PC-3 (cell line): Measurements from ENCODE around the gene MTHFR. TPM values are rescaled to one million over a fixed set of nuclear protein-coding genes. Genes with fewer than 3 reads are reported as not detected.
A peak's percentile ranks its signal among the peaks of the same experiment; 100 is the strongest.

Experiments
- ATAC-seq: fragments of 200-7000 bp; cut with Tn5 transposase; 2 replicates; pipeline ENCODE4 v1.9.1; 2020; ENCODE audit warnings: mild to moderate bottlenecking, moderate library complexity
- BruUV-seq: library from RNA; stranded (reverse); fragments of 400-500 nt; replicated peaks from 2 replicates; lab custom pipeline; 2021; lab: Mats Ljungman, UMichigan
- CTCF ChIA-PET: fragments of 300-600 bp; sonication (Branson Sonifier 250); formaldehyde crosslinking; loops from one replicate; lab custom pipeline; 2022; ENCODE audit warnings: antibody characterized with exemption; lab: Charles Lee
- POLR2A ChIA-PET: fragments of 300-600 bp; sonication (Branson Sonifier 250); formaldehyde crosslinking; loops from one replicate; lab custom pipeline; 2022; ENCODE audit warnings: antibody characterized with exemption; ENCODE audit not compliant: unreplicated experiment; lab: Charles Lee
- DNase-seq: peaks from one replicate; pipeline ENCODE4 v3.0.0-alpha.2; 2015
- H2AFZ ChIP-seq: fragments of 300-600 bp; sonication (generic); 2 replicates; pipeline ENCODE4 v1.6.0; 2016; ENCODE audit warnings: antibody characterized with exemption, low read length
- H3F3A ChIP-seq: fragments of 300-600 bp; sonication (generic); one replicate; pipeline ENCODE4 v1.6.0; 2017; ENCODE audit warnings: antibody characterized with exemption, low read length, control low read depth, mild to moderate bottlenecking; ENCODE audit not compliant: unreplicated experiment
- H3K27ac ChIP-seq: fragments of 300-600 bp; sonication (generic); 2 replicates; pipeline ENCODE4 v1.5.1; 2016; ENCODE audit warnings: mild to moderate bottlenecking, low read length
- H3K27me3 ChIP-seq: fragments of 300-600 bp; sonication (generic); 2 replicates; pipeline ENCODE4 v1.6.1; 2016; ENCODE audit warnings: low read length, mixed read lengths
- H3K36me3 ChIP-seq: fragments of 300-600 bp; sonication (generic); 2 replicates; pipeline ENCODE4 v1.6.1; 2016; ENCODE audit warnings: low read depth, mixed run types, low read length, mixed read lengths
- H3K4me1 ChIP-seq: fragments of 300-600 bp; sonication (generic); 2 replicates; pipeline ENCODE4 v1.5.1; 2016; ENCODE audit warnings: low read length; ENCODE audit not compliant: insufficient read depth
- H3K4me2 ChIP-seq: fragments of 300-600 bp; sonication (generic); 2 replicates; pipeline ENCODE4 v1.6.0; 2016; ENCODE audit warnings: low read length
- H3K4me3 ChIP-seq: fragments of 300-600 bp; sonication (generic); 2 replicates; pipeline ENCODE4 v1.5.1; 2016; ENCODE audit warnings: mild to moderate bottlenecking, low read length, mixed read lengths
- H3K79me2 ChIP-seq: fragments of 300-600 bp; sonication (generic); 2 replicates; pipeline ENCODE4 v1.6.1; 2017; ENCODE audit warnings: low read length, mixed read lengths
- H3K9ac ChIP-seq: fragments of 300-600 bp; sonication (generic); 2 replicates; pipeline ENCODE4 v1.6.0; 2016; ENCODE audit warnings: mild to moderate bottlenecking, low read length
- H3K9me2 ChIP-seq: fragments of 300-600 bp; sonication (generic); replicated peaks from 2 replicates; pipeline ENCODE4 v1.6.1; 2016; ENCODE audit warnings: mixed run types, low read length, mixed read lengths
- H3K9me3 ChIP-seq: fragments of 300-600 bp; sonication (generic); 2 replicates; pipeline ENCODE4 v1.6.1; 2016; ENCODE audit warnings: low read length, mixed read lengths
- H4K20me1 ChIP-seq: fragments of 300-600 bp; sonication (generic); 2 replicates; pipeline ENCODE4 v1.6.1; 2016; ENCODE audit warnings: low read length, mixed read lengths
- CTCF ChIP-seq: fragments of 300-600 bp; sonication (generic); conservative IDR thresholded peaks from 2 replicates; pipeline ENCODE4 v1.5.1; 2017; ENCODE audit warnings: antibody characterized with exemption, low read depth, mild to moderate bottlenecking, low read length
- EZH2 ChIP-seq: fragments of 300-600 bp; sonication (generic); IDR thresholded peaks from one replicate; pipeline ENCODE4 v1.6.1; 2017; ENCODE audit warnings: antibody characterized with exemption, mild to moderate bottlenecking, low read length; ENCODE audit not compliant: unreplicated experiment
- EZH2phosphoT487 ChIP-seq: fragments of 300-600 bp; sonication (generic); IDR thresholded peaks from 2 replicates; pipeline ENCODE4 v1.6.1; 2018; ENCODE audit warnings: mild to moderate bottlenecking, antibody characterized with exemption, low read length, borderline replicate concordance
- intact Hi-C: fragments of 100-400 bp; cut with micrococcal nuclease; formaldehyde crosslinking; loops from 2 replicates; pipeline ENCODE4 v1.9.0; 2023
- total RNA-seq: library from RNA; depleted of rRNA; stranded (reverse); fragments of >200 nt; gene quantifications from 2 replicates; pipeline ENCODE4 v1.2.3, GENCODE V29; 2014

Gene MTHFR
- total RNA-seq, 1 experiment from 2014 or later, result 13.2 TPM

DNA sequence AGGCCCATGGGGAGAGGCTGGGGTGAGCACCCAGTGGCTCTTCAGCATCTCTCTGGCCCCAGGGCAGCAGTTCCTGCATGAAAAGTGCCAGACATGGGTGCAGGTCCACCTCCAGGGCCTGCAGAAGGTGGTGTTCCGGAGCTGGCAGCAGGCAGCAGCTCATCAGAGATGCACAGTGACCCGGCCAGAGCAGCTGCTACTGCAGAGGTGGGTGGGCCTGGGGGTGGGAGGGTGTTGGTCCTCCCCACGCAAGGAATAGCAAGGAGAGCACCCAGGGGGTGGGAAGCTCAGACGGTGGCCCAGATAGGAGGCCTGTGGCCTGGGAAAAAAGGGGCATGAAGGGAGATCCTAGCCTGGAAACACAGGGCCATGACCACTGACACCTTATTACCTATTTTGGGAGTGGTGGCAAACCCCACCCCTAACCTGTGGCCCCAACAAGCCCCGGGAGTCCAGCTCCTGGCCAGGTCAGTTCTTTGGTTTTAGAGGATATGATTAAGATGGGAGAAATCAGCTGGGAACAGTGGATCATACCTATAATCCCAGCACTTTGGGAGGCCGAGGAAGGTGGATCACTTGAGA is 23.5 kb downstream of the MTHFR start:
- CTCF ChIA-PET, result interaction anchor here (0.6 kb wide), 1 partner anchor 16 kb away, joined by 4 read pairs; no protein-coding TSS in a partner anchor

DNA sequence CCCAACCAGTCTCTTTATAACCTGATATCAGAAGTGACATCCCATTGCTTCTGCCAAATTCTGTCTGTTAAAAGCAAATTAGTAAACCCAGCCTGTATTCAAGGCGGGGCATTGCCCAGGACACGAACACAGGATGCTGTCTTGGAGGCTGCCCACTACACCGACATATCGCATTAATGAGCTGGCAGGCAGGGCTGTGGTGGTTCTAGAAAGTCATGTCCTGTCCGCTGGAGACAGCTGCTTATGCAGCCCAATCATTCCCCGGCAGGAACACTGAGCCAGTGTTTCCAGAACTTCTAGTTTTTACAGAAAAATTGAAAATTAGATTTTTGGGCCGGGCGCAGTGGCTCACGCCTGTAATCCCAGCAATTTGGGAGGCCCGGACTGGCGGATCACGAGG is 24.5 kb downstream of the MTHFR start:
- ATAC-seq, result peak; percentile 53; the same call in 1 of the 2 replicates
- H3K9ac ChIP-seq, result no peak overlapping the region
- POLR2A ChIA-PET, result interaction anchor here (0.5 kb wide), 1 partner anchor 128 kb away, joined by 4 read pairs; no protein-coding TSS in a partner anchor
- H3K36me3 ChIP-seq, result no peaks in the 10 kb centered on the region
- no peaks in the 10 kb centered on the region for H3K4me1 ChIP-seq
- no peak overlapping the region for H3K27ac ChIP-seq
- H3K79me2 ChIP-seq, result no peaks in the 10 kb centered on the region
- no peak overlapping the region for H2AFZ ChIP-seq
- no peaks in the 10 kb centered on the region for H3K27me3 ChIP-seq
- no peaks in the 10 kb centered on the region for H3K9me3 ChIP-seq
- intact Hi-C loops, result no loop called here
- H4K20me1 ChIP-seq, result no peaks in the 10 kb centered on the region
- BruUV-seq, result no TSS peak
- no peak for DNase-seq
- no peaks in the 10 kb centered on the region for H3F3A ChIP-seq
- H3K4me2 ChIP-seq, result no peak overlapping the region
- H3K9me2 ChIP-seq, result no peaks in the 10 kb centered on the region
- CTCF ChIA-PET, result no interaction called here
- no peak for TF ChIP-seq EZH2
- no peak for TF ChIP-seq CTCF
- TF ChIP-seq EZH2phosphoT487, result no peak
- H3K4me3 ChIP-seq, result no peak overlapping the region

More for the DNA sequence above, 23.5 kb downstream of the MTHFR start:
- ATAC-seq (no peak), DNase-seq (no peak)
- TF ChIP-seq CTCF (no peak), EZH2phosphoT487 (no peak), EZH2 (no peak)
- Histone ChIP-seq H3K4me3 (no peak overlapping the region), H3K9me2 (no peaks in the 10 kb centered on the region), H4K20me1 (no peaks in the 10 kb centered on the region), H3K36me3 (no peaks in the 10 kb centered on the region), H3K27me3 (no peaks in the 10 kb centered on the region), H3K4me1 (peaks cover 2% of the 10 kb centered on the region; the same call in 1 of the 2 replicates), H3K79me2 (no peaks in the 10 kb centered on the region), H3K27ac (no peak overlapping the region), H3F3A (no peaks in the 10 kb centered on the region), H2AFZ (no peak overlapping the region), H3K9me3 (no peaks in the 10 kb centered on the region), H3K4me2 (no peak overlapping the region), H3K9ac (no peak overlapping the region)
- intact Hi-C loops, result no loop called here
- POLR2A ChIA-PET, result no interaction called here
- BruUV-seq, result no TSS peak
